HepG2 (cell line): ENCODE results near the gene C6orf136. TPM values are rescaled to one million over a fixed set of nuclear protein-coding genes. Genes with fewer than 3 reads are reported as not detected.

Source experiments
- BRD4 ChIP-seq: sonication (generic); formaldehyde crosslinking; IDR thresholded peaks from 2 replicates; pipeline ENCODE4 v1.4.0; 2020; ENCODE audit warnings: missing genetic modification reagents
- CEBPG ChIP-seq: IDR thresholded peaks from 2 replicates; pipeline ENCODE4 v1.6.1; 2016
- NCOA5 ChIP-seq: sonication (generic); formaldehyde crosslinking; IDR thresholded peaks from 2 replicates; pipeline ENCODE4 v1.4.0; 2020; ENCODE audit warnings: missing genetic modification reagents
- NFIB ChIP-seq: sonication (generic); formaldehyde crosslinking; IDR thresholded peaks from 2 replicates; pipeline ENCODE4 v1.9.0; 2021; ENCODE audit warnings: missing genetic modification reagents, mild to moderate bottlenecking, borderline replicate concordance
- PAXIP1 ChIP-seq: sonication (generic); formaldehyde crosslinking; conservative IDR thresholded peaks from 2 replicates; pipeline ENCODE4 v1.4.0; 2020; ENCODE audit warnings: mild to moderate bottlenecking, missing genetic modification reagents, moderate library complexity
- SRF ChIP-seq: IDR thresholded peaks from 2 replicates; pipeline ENCODE4 v1.6.1; 2011; ENCODE audit warnings: mild to moderate bottlenecking, low read depth, low read length, moderate library complexity
- U2AF1 ChIP-seq: fragments of 200-400 bp; formaldehyde crosslinking; optimal IDR thresholded peaks from 2 replicates; pipeline ENCODE3; 2017; ENCODE audit warnings: mild to moderate bottlenecking, low read depth, low read length
- ZNF235 ChIP-seq: sonication (generic); formaldehyde crosslinking; IDR thresholded peaks from 2 replicates; pipeline ENCODE4 v1.8.1; 2023; ENCODE audit warnings: mild to moderate bottlenecking, missing genetic modification reagents, borderline replicate concordance
- ZNF512B ChIP-seq: sonication (generic); formaldehyde crosslinking; IDR thresholded peaks from 2 replicates; pipeline ENCODE4 v1.5.1; 2020; ENCODE audit warnings: missing genetic modification reagents, mild to moderate bottlenecking, borderline replicate concordance
- ZNF607 ChIP-seq: sonication (generic); formaldehyde crosslinking; IDR thresholded peaks from 2 replicates; pipeline ENCODE4 v1.5.1; 2020; ENCODE audit warnings: missing genetic modification reagents, mild to moderate bottlenecking, borderline replicate concordance
- ZNF687 ChIP-seq: sonication (generic); formaldehyde crosslinking; IDR thresholded peaks from 2 replicates; pipeline ENCODE4 v1.5.1; 2020; ENCODE audit warnings: mild to moderate bottlenecking, missing genetic modification reagents, moderate library complexity
- ZNF788 ChIP-seq: sonication (generic); formaldehyde crosslinking; IDR thresholded peaks from 2 replicates; pipeline ENCODE4 v1.5.0; 2020; ENCODE audit warnings: mild to moderate bottlenecking, missing genetic modification reagents, borderline replicate concordance
- ZSCAN31 ChIP-seq: sonication (generic); formaldehyde crosslinking; IDR thresholded peaks from 2 replicates; pipeline ENCODE4 v1.5.0; 2020; ENCODE audit warnings: low read depth, mild to moderate bottlenecking, missing genetic modification reagents
- polyA plus RNA-seq, 8 experiments: library from polyadenylated mRNA; depleted of rRNA in 3 of 8; stranded (reverse) in 7 of 8; unstranded in 1 of 8; fragments of >200 nt; fragmentation: Illumina TruSeq in 4 of 8; extraction: Trizol in 4 of 8; gene quantifications; 2 replicates each; pipeline versions ENCODE4 v1.2.1 to v1.2.3, GENCODE V29; 2011 to 2016; ENCODE audit warnings: low read depth in 4 of 8, missing spikeins in 1 of 8, mixed read lengths in 1 of 8; ENCODE audit not compliant: insufficient read depth in 1 of 8
- total RNA-seq, 5 experiments: library from RNA; depleted of rRNA; stranded (reverse); fragments of >200 nt; fragmentation: Illumina TruSeq; extraction: Trizol; gene quantifications; 2 replicates each; pipeline ENCODE4 v1.2.3, GENCODE V29; 2016; ENCODE audit warnings: low read depth in 1 of 5

C6orf136 gene
- total and polyA plus RNA-seq, 2 of the 13 experiments (the other 11 are each of a cell fraction or from before 2014, with no cell fraction given): 12.0 to 26.2 TPM

GRCh38 chr6:30614044-30614842, 32.7 kb upstream of the C6orf136 start (continued):
- TF ChIP-seq NFIB (CRISPR knock-in tag) (no peak), SRF (no peak), PAXIP1 (CRISPR knock-in tag) (0 out of 2 replicates have a peak, but pooled peaks have one; percentile 13), ZNF235 (no peak), BRD4 (CRISPR knock-in tag) (no peak), ZNF607 (CRISPR knock-in tag) (peak; percentile 75; the same call in 1 of the 2 replicates), ZNF788 (CRISPR knock-in tag) (no peak), NCOA5 (CRISPR knock-in tag) (no peak), ZNF687 (no peak), U2AF1 (peak; percentile 81), ZSCAN31 (CRISPR knock-in tag) (no peak; the same call in 1 of the 2 replicates), CEBPG (CRISPR knock-in tag) (no peak), ZNF512B (CRISPR knock-in tag) (no peak)
